Stomach (tissue), 9 donors: ENCODE data around the gene CDC14B. TPM values are rescaled to one million over a fixed set of nuclear protein-coding genes. Genes with fewer than 3 reads are reported as not detected.

Experiments used
- DNase-seq, 2 donors: peaks; one replicate each; pipeline versions ENCODE4 v3.0.0 to v3.0.0-alpha.2; 2013 to 2019
- H3K27ac ChIP-seq, 5 donors: fragments of 200-600 bp in 4 of 5; sonication (generic) in 4 of 5; one replicate each; pipeline ENCODE4 v1.5.1; 2013 to 2019; ENCODE audit warnings: mild to moderate bottlenecking in 1 of 5, moderate library complexity in 1 of 5
- H3K27me3 ChIP-seq, 3 donors: fragments of 200-600 bp; sonication (generic); one replicate each; pipeline ENCODE4 v1.5.1; 2017 to 2019; ENCODE audit warnings: mixed run types in 1 of 3
- H3K36me3 ChIP-seq, 4 donors: fragments of 200-600 bp; sonication (generic); 1 replicate in 3 of 4; 2 replicates in 1 of 4; pipeline ENCODE4 v1.5.1; 2016 to 2019
- H3K4me1 ChIP-seq, 4 donors: fragments of 200-600 bp; sonication (generic); one replicate each; pipeline ENCODE4 v1.5.1; 2016 to 2019
- H3K4me3 ChIP-seq, 4 donors: fragments of 200-600 bp; sonication (generic) in 3 of 4; one replicate each; pipeline ENCODE4 v1.5.1; 2016 to 2019; ENCODE audit warnings: mild to moderate bottlenecking in 1 of 4
- H3K9me3 ChIP-seq, 4 donors: fragments of 200-600 bp; sonication (generic); one replicate each; pipeline ENCODE4 v1.5.1; 2016 to 2019
- CTCF ChIP-seq, 7 experiments: fragments of 450-650 bp in 4 of 7; fragments of 200-600 bp in 3 of 7; sonication (generic) in 3 of 7; IDR thresholded peaks; one replicate each; pipeline ENCODE4 v1.5.1; 2016 to 2019; ENCODE audit warnings: antibody characterized with exemption in 7 of 7, control low read depth in 2 of 7, mild to moderate bottlenecking in 1 of 7
- EP300 ChIP-seq: sonication (generic); formaldehyde crosslinking; IDR thresholded peaks from one replicate; pipeline ENCODE4 v1.6.1; 2017; ENCODE audit warnings: antibody characterized with exemption
- POLR2A ChIP-seq, 4 donors: fragments of 450-650 bp; IDR thresholded peaks; one replicate each; pipeline ENCODE4 v1.6.1; 2016; ENCODE audit warnings: antibody characterized with exemption in 4 of 4, control low read depth in 2 of 4, mild to moderate bottlenecking in 1 of 4, moderate library complexity in 1 of 4
- POLR2AphosphoS5 ChIP-seq, 3 donors: sonication (generic); formaldehyde crosslinking; IDR thresholded peaks; one replicate each; pipeline ENCODE4 v1.6.1; 2016; ENCODE audit warnings: antibody characterized with exemption in 3 of 3
- WGBS, 5 donors: extraction: QIAGEN DNeasy Blood & Tissue Kit in 3 of 5; methylation state at CpG; one replicate each; pipeline versions ENCODE4 v1.1.5 to v1.1.7; 2013 to 2018; 5-methylcytosine and 5-hydroxymethylcytosine counted together
- intact Hi-C: fragments of 100-400 bp; cut with DNase I; formaldehyde crosslinking; loops from one replicate; pipeline ENCODE4 v1.15.1; 2023; ENCODE audit warnings: low total_unique reads
- polyA plus RNA-seq, 3 donors: library from polyadenylated mRNA; stranded (reverse); fragments of 200-250 nt; gene quantifications; one replicate each; pipeline ENCODE4 v1.2.3, GENCODE V29; 2013
- total RNA-seq, 5 donors: library from RNA; depleted of rRNA; stranded (reverse); fragments of >200 nt; gene quantifications; one replicate each; pipeline versions ENCODE4 v1.1.0 to v1.2.3, GENCODE V29; 2014 to 2016
- donor health status: healthy with polysubstance abuse.
- donor health status: Bipolar disorder and iron deficiency.
- donor health status: healthy.

Gene CDC14B
- total and polyA plus RNA-seq, 8 donors, result 4.1 to 31.9 (median 17.1) TPM

DNA sequence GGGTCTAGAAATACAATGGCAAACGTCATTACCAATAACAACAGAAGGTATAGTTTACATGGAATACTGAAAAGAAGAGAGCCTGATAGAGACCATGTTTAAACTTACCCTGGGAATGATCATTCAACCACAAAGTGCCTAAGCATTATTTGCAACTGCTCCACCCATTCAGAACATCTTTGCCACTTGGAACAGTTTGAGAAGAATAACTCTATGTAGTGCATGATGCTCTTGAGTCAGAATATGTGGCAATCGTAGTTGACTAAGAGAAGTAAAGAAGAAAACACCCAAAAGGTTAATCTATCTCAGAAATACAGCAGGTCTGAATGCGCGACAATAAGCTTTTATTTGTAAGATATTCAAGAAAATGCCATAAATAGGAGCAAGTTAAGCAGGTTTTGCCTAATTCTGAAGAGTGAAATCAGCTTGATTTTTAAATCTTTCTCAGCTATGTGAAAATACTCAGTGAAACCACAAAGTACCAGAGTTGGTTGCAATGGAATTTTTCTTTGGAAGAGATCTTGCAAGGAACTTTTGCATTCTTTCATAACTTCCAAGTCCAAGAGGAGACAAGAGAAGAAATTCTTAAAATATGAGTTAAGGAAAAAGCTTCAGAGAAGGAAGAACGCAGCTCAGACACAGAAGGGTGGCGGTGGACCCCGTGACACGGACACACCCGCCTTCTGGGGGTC, 105.4 kb downstream of the CDC14B start:
- DNase-seq, result no peak
- peak overlapping the region in 4 of 5 donors; percentile 32 to 59 (median 52) for H3K27ac ChIP-seq
- intact Hi-C loops, result no loop called here
- H3K4me1 ChIP-seq, result peaks cover 0 to 23% (median 0%) of the 10 kb centered on the region in 4 donors
- no peaks in the 10 kb centered on the region for H3K27me3 ChIP-seq
- 77 to 90% (median 89%) methylated on average over 9 of the region's 9 CpGs for WGBS, 5 donors
- TF ChIP-seq CTCF (IDR thresholded peaks at IDR 0.05) (no peak), POLR2A (IDR thresholded peaks at IDR 0.05) (no peak), EP300 (no peak), POLR2AphosphoS5 (IDR thresholded peaks at IDR 0.05) (no peak)
- no peak overlapping the region for H3K4me3 ChIP-seq
- no peaks in the 10 kb centered on the region for H3K9me3 ChIP-seq
- H3K36me3 ChIP-seq, result peaks cover 4 to 66% (median 47%) of the 10 kb centered on the region in 4 donors

DNA sequence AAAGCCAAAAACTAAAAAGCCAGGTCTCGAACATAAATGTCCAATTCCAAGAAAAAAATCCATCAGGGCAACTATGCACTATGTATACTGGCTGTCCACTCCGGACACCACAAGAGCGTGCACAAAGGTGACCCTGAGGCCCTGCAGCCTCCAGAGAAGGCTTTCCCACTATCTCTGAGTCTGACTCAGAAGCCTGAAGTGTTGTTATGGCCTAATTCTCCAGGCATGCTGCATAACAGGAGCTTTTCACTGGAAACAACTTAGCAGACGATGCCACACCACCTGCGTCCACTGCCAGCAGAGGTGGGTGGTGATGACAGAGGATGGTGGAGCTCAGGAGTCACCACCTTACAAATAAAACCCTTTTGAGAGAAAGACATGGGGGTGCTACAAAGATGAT, 106.0 kb downstream of the CDC14B start:
- peaks cover 4 to 66% (median 48%) of the 10 kb centered on the region in 4 donors for H3K36me3 ChIP-seq
- TF ChIP-seq POLR2AphosphoS5 (IDR thresholded peaks at IDR 0.05) (no peak), POLR2A (IDR thresholded peaks at IDR 0.05) (no peak)
- WGBS, 5 donors, result 92 to 96% (median 95%) methylated on average over 5 of the region's 5 CpGs
- intact Hi-C loops, result no loop called here
- H3K4me1 ChIP-seq, result peaks cover 0 to 23% (median 0%) of the 10 kb centered on the region in 4 donors
- H3K27ac ChIP-seq, result peak overlapping the region in 3 of 5 donors; percentile 1 to 59 (median 55)
- no peak overlapping the region for H3K4me3 ChIP-seq
- no peaks in the 10 kb centered on the region for H3K27me3 ChIP-seq
- no peaks in the 10 kb centered on the region for H3K9me3 ChIP-seq
- DNase-seq, result no peak

- 91 to 98% (median 95%) methylated on average over 3 of the region's 3 CpGs for WGBS, 5 donors
- Histone ChIP-seq H3K27ac (no peak overlapping the region), H3K9me3 (no peaks in the 10 kb centered on the region), H3K27me3 (no peaks in the 10 kb centered on the region), H3K4me1 (peaks cover 0 to 23% (median 0%) of the 10 kb centered on the region in 4 donors), H3K36me3 (peaks cover 4 to 63% (median 47%) of the 10 kb centered on the region in 4 donors), H3K4me3 (no peak overlapping the region)
- no peak for DNase-seq
- TF ChIP-seq POLR2A (IDR thresholded peaks at IDR 0.05), result no peak
- TF ChIP-seq POLR2AphosphoS5 (IDR thresholded peaks at IDR 0.05), result no peak
- TF ChIP-seq CTCF (IDR thresholded peaks at IDR 0.05), result no peak
- no peak for TF ChIP-seq EP300
- intact Hi-C loops, result no loop called here
These were observed 107.4 kb downstream of the CDC14B start for GRCh38 chr9:96512240-96512639.

GRCh38 chr9:96510258-96510657, 109.4 kb downstream of the CDC14B start:
- Histone ChIP-seq H3K36me3 (peaks cover 4 to 74% (median 64%) of the 10 kb centered on the region in 4 donors), H3K9me3 (no peaks in the 10 kb centered on the region), H3K4me3 (no peak overlapping the region), H3K27me3 (no peaks in the 10 kb centered on the region), H3K4me1 (peaks cover 0 to 10% (median 0%) of the 10 kb centered on the region in 4 donors), H3K27ac (no peak overlapping the region)
- intact Hi-C loops, result no loop called here
- TF ChIP-seq CTCF (IDR thresholded peaks at IDR 0.05) (no peak), POLR2A (IDR thresholded peaks at IDR 0.05) (no peak), POLR2AphosphoS5 (IDR thresholded peaks at IDR 0.05) (no peak), EP300 (no peak)
- 82 to 90% (median 83%) methylated on average over 4 of the region's 4 CpGs for WGBS, 5 donors
- no peak for DNase-seq

DNA sequence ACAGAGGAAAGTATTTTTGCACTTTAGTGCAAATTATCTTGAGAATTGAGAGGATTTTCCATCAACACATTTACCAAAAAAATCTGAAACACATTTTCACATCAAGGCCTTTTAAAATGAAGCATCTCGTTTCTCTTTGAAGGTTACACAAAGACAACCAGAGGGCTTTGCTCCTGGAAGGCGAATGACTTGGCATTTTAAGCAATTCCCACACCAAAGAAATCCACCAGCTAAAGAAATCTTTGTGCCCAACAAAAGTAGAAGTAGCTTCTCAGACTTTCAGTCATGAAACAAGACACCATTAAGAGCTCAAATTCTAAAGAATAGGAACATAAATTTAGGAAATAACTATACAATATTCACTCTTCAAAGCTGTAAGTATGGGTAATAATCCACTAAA, 109.8 kb downstream of the CDC14B start:
- TF ChIP-seq POLR2A (IDR thresholded peaks at IDR 0.05), result no peak
- no peak for TF ChIP-seq CTCF (IDR thresholded peaks at IDR 0.05)
- H3K27me3 ChIP-seq, result no peaks in the 10 kb centered on the region
- intact Hi-C loops, result no loop called here
- no peak overlapping the region for H3K27ac ChIP-seq
- no peaks in the 10 kb centered on the region for H3K9me3 ChIP-seq
- WGBS, 5 donors, result 75 to 90% (median 83%) methylated on average over 2 of the region's 2 CpGs
- H3K36me3 ChIP-seq, result peaks cover 4 to 74% (median 66%) of the 10 kb centered on the region in 4 donors
- H3K4me3 ChIP-seq, result no peak overlapping the region
- peaks cover 0 to 8% (median 0%) of the 10 kb centered on the region in 4 donors for H3K4me1 ChIP-seq
- DNase-seq, result no peak
